ENCODE measurements around the gene NFIX. TPM values are rescaled to one million over a fixed set of nuclear protein-coding genes. Genes with fewer than 3 reads are reported as not detected.

NFIX gene
- total RNA-seq, 1 donor from 2014 or later, result 146 TPM

GRCh38 chr19:13101590-13102415 is 106.5 kb downstream of the NFIX start:
- H3K27me3 ChIP-seq (ENCODE audit: low read depth), result no peaks in the 10 kb centered on the region
- peaks cover 80% of the 10 kb centered on the region for H3K4me1 ChIP-seq
- no peaks in the 10 kb centered on the region for H3K9me3 ChIP-seq
- no peak for ATAC-seq
- TF ChIP-seq CTCF (IDR thresholded peaks at IDR 0.05), result no peak
- H3K4me3 ChIP-seq, result peak overlapping the region; percentile 63
- H3K27ac ChIP-seq, result peak overlapping the region; percentile 96
- peaks cover 6% of the 10 kb centered on the region for H3K36me3 ChIP-seq
- intact Hi-C loops (cut with DNase I), result no loop called here
- DNase-seq, result no peak

- H3K36me3 ChIP-seq, result peaks cover 10% of the 10 kb centered on the region
- H3K27me3 ChIP-seq (ENCODE audit: low read depth), result no peaks in the 10 kb centered on the region
- DNase-seq, result no peak
- H3K4me3 ChIP-seq, result peak overlapping the region; percentile 63
- peak overlapping the region; percentile 96 for H3K27ac ChIP-seq
- intact Hi-C loops (cut with DNase I), result no loop called here
- ATAC-seq, result no peak
- no peak for TF ChIP-seq CTCF (IDR thresholded peaks at IDR 0.05)
- no peaks in the 10 kb centered on the region for H3K9me3 ChIP-seq
- peaks cover 75% of the 10 kb centered on the region for H3K4me1 ChIP-seq
These were observed 107.1 kb downstream of the NFIX start for GRCh38 chr19:13102416-13102665.

- Histone ChIP-seq H3K27ac (peak within 1 kb of the TSS; percentile 96), H3K27me3 (ENCODE audit: low read depth) (no peaks in the 10 kb centered on the region), H3K9me3 (no peaks in the 10 kb centered on the region), H3K4me1 (peaks cover 71% of the 10 kb centered on the region), H3K36me3 (peaks cover 13% of the 10 kb centered on the region), H3K4me3 (peak within 1 kb of the TSS; percentile 63)
- ATAC-seq (peak; percentile 73 to 78), DNase-seq (peak; percentile 89)
- TF ChIP-seq CTCF (IDR thresholded peaks at IDR 0.05), result no peak
- intact Hi-C loops (cut with DNase I), result no loop called here
These were observed 107.6 kb downstream of the NFIX start, which contains the start of gene LYL1 for GRCh38 chr19:13102666-13103580. TSS of gene LYL1 (minus strand) at chr19:13102858. CDS start at chr19:13101171, 1,687 bp downstream.

GRCh38 chr19:13103581-13104359 is 108.5 kb downstream of the NFIX start:
- H3K4me1 ChIP-seq, result peaks cover 65% of the 10 kb centered on the region
- peak overlapping the region; percentile 96 for H3K27ac ChIP-seq
- TF ChIP-seq CTCF (IDR thresholded peaks at IDR 0.05), result no peak
- H3K36me3 ChIP-seq, result peaks cover 13% of the 10 kb centered on the region
- intact Hi-C loops (cut with DNase I), result no loop called here
- ATAC-seq, result no peak
- no peaks in the 10 kb centered on the region for H3K9me3 ChIP-seq
- peak; percentile 39 for DNase-seq
- no peaks in the 10 kb centered on the region for H3K27me3 ChIP-seq (ENCODE audit: low read depth)
- peak overlapping the region; percentile 63 for H3K4me3 ChIP-seq

GRCh38 chr19:13104360-13104847 is 109.1 kb downstream of the NFIX start:
- Histone ChIP-seq H3K4me3 (peak overlapping the region; percentile 63), H3K27me3 (ENCODE audit: low read depth) (no peaks in the 10 kb centered on the region), H3K4me1 (peaks cover 60% of the 10 kb centered on the region), H3K36me3 (peaks cover 17% of the 10 kb centered on the region), H3K9me3 (no peaks in the 10 kb centered on the region), H3K27ac (peak overlapping the region; percentile 96)
- DNase-seq, result peak; percentile 79
- ATAC-seq, result peak; percentile 35 to 47
- intact Hi-C loops (cut with DNase I), result no loop called here
- peak; percentile 84 for TF ChIP-seq CTCF (IDR thresholded peaks at IDR 0.05)
